ENCODE results near the gene FAM117A. TPM values are rescaled to one million over a fixed set of nuclear protein-coding genes. Genes with fewer than 3 reads are reported as not detected.

The FAM117A gene
- total and polyA plus RNA-seq, 10 of the 15 experiments (the other 5 are each of a cell fraction or from before 2014, with no cell fraction given), result 2.1 to 29.6 (median 20.0) TPM

DNA sequence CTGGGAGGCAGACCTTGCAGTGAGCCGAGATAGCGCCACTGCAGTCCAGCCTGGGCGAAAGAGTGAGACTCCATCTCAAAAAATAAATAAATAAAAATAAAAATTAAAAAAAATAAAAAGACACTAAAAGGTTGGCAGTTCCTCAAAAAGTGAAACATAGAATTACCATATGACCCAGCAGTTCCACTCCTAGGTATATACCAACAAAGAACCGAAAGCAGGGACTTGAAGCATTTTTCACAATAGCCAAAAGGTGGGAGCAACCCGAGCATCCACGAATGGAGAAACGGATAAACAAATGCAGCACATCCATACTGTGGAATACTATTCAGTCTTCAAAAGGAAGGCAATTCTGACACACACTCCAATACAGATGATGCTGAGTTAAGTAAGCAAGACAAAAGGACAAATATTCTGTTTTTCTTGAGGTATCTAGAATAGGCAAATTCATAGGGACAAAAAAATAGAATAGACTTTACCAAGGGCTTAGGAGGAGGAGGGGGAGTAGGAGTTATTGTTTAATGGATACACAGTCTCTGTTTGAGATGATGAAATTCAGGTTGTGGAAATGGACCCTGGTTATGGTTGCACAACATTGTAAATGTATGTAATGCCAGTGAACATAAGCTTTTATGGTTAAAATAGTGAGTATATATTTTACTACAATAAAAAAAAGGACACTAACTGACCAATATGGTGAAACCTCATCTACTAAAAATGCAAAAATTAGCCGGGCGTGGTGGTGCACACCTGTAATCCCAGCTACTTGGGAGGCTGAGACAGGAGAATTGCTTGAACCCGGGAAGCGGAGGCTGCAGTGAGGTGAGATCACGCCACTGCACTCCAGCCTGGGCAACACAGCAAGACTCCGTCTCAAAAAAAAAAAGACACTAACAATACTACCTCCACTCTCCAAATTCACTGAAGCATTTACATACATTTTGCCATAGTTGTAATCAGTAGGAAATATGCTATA is 29.1 kb downstream of the FAM117A start:
- H3K27me3 ChIP-seq (replicated peaks in 1 of 2; ENCODE audit: control insufficient read depth in 2 of 2, insufficient read depth in 2 of 2, low read length in 1 of 2), result no peaks in the 10 kb centered on the region
- FAIRE-seq (no peak), ATAC-seq (no peak), DNase-seq (ENCODE audit: low read depth, low spot score) (no peak)
- H3K4me3 ChIP-seq, result no peak overlapping the region
- no peak overlapping the region for H3K4me2 ChIP-seq (ENCODE audit: control insufficient read depth, insufficient read depth)
- ChIA-PET SMC1A (ENCODE audit: uncharacterized antibody, unreplicated experiment) (no interaction called here), CTCF (interaction anchor here (1.0 kb wide), 1 partner anchor 26 kb away, joined by 3 read pairs; no protein-coding TSS in a partner anchor), POLR2A (interaction anchor here (0.5 to 1.5 kb wide), 3 partner anchors 27 to 1555 kb away, joined by 3 to 5 read pairs (median 5); no protein-coding TSS in a partner anchor), RAD21 (ENCODE audit: unreplicated experiment) (no interaction called here)
- no peaks in the 10 kb centered on the region for H3K9me3 ChIP-seq (replicated peaks; ENCODE audit: control insufficient read depth, insufficient read depth, low read length)
- no peak overlapping the region for H3K9ac ChIP-seq (ENCODE audit: control insufficient read depth, insufficient read depth, low read length)
- in situ Hi-C loops (cut with MboI) (no loop called here), intact Hi-C loops (cut with micrococcal nuclease; ENCODE audit: unreplicated experiment) (no loop called here)
- 86% methylated on average over 13 of the region's 13 CpGs for WGBS (ENCODE audit: insufficient coverage, insufficient replicate concordance, low lambda C conversion rate, missing lambda C conversion rate)
- H3K36me3 ChIP-seq (ENCODE audit: control insufficient read depth in 2 of 2, insufficient read depth in 2 of 2, low read length in 1 of 2), result peaks cover 0 to 6% of the 10 kb centered on the region in 2 experiments; a peak in 3 of 4 replicates
- H3K79me2 ChIP-seq (ENCODE audit: control insufficient read depth, insufficient read depth, low read length), result peaks cover 5% of the 10 kb centered on the region
- H3K4me1 ChIP-seq (ENCODE audit: control insufficient read depth, insufficient read depth, low read length), result peaks cover 16% of the 10 kb centered on the region
- no peaks in the 10 kb centered on the region for H4K20me1 ChIP-seq (ENCODE audit: control insufficient read depth, insufficient read depth)
- no peak overlapping the region for H3K27ac ChIP-seq (ENCODE audit: control insufficient read depth, insufficient read depth)
- BruUV-seq (replicated peaks), result no TSS peak
- no peak overlapping the region for H2AFZ ChIP-seq (ENCODE audit: control insufficient read depth, low read depth, low read length)
- no peak for TF ChIP-seq SRF (IDR thresholded peaks at IDR 0.05; ENCODE audit: low read depth in 2 of 2, low read length in 2 of 2)
- no peak for TF ChIP-seq SUPT20H (IDR thresholded peaks at IDR 0.05; ENCODE audit: borderline replicate concordance, control insufficient read depth, low read depth, low read length)
- TF ChIP-seq, protein P1, sequence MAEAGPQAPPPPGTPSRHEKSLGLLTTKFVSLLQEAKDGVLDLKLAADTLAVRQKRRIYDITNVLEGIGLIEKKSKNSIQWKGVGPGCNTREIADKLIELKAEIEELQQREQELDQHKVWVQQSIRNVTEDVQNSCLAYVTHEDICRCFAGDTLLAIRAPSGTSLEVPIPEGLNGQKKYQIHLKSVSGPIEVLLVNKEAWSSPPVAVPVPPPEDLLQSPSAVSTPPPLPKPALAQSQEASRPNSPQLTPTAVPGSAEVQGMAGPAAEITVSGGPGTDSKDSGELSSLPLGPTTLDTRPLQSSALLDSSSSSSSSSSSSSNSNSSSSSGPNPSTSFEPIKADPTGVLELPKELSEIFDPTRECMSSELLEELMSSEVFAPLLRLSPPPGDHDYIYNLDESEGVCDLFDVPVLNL (IDR thresholded peaks at IDR 0.05; ENCODE audit: low read depth, low read length), result no peak
- TF ChIP-seq BRCA1 (IDR thresholded peaks at IDR 0.05; ENCODE audit: low read depth, low read length), result no peak
- TF ChIP-seq ZNF384 (IDR thresholded peaks at IDR 0.05; ENCODE audit: borderline replicate concordance, low read depth, low read length), result no peak
- TF ChIP-seq BCL3 (IDR thresholded peaks at IDR 0.05; ENCODE audit: borderline replicate concordance, insufficient read depth, low read depth, low read length, poor library complexity, severe bottlenecking), result no peak
- TF ChIP-seq STAT1 (conservative IDR thresholded peaks at IDR 0.05), result no peak
- TF ChIP-seq PML (IDR thresholded peaks at IDR 0.05; ENCODE audit: low read length), result no peak
- no peak for TF ChIP-seq TARDBP (IDR thresholded peaks at IDR 0.05; ENCODE audit: borderline replicate concordance)
- no peak for TF ChIP-seq EGR1 (IDR thresholded peaks at IDR 0.05; ENCODE audit: borderline replicate concordance in 1 of 2, low read depth in 2 of 2, low read length in 2 of 2)
- no peak for TF ChIP-seq KAT2A (conservative IDR thresholded peaks at IDR 0.05; ENCODE audit: control insufficient read depth, low read depth, low read length)
- TF ChIP-seq BMI1 (IDR thresholded peaks at IDR 0.05; ENCODE audit: borderline replicate concordance), result no peak
- no peak for TF ChIP-seq ATF2 (IDR thresholded peaks at IDR 0.05; ENCODE audit: low read length)
- TF ChIP-seq NFIC (IDR thresholded peaks at IDR 0.05; ENCODE audit: low read depth, low read length), result no peak
- no peak for TF ChIP-seq HCFC1 (IDR thresholded peaks at IDR 0.05; ENCODE audit: low read length)
- TF ChIP-seq, protein P2, sequence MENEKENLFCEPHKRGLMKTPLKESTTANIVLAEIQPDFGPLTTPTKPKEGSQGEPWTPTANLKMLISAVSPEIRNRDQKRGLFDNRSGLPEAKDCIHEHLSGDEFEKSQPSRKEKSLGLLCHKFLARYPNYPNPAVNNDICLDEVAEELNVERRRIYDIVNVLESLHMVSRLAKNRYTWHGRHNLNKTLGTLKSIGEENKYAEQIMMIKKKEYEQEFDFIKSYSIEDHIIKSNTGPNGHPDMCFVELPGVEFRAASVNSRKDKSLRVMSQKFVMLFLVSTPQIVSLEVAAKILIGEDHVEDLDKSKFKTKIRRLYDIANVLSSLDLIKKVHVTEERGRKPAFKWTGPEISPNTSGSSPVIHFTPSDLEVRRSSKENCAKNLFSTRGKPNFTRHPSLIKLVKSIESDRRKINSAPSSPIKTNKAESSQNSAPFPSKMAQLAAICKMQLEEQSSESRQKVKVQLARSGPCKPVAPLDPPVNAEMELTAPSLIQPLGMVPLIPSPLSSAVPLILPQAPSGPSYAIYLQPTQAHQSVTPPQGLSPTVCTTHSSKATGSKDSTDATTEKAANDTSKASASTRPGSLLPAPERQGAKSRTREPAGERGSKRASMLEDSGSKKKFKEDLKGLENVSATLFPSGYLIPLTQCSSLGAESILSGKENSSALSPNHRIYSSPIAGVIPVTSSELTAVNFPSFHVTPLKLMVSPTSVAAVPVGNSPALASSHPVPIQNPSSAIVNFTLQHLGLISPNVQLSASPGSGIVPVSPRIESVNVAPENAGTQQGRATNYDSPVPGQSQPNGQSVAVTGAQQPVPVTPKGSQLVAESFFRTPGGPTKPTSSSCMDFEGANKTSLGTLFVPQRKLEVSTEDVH (IDR thresholded peaks at IDR 0.05; ENCODE audit: low read depth, partially characterized antibody), result no peak

Data from GM12878 (cell line).